Thyroid gland (tissue), 4 donors: ENCODE results near the gene KCNH1. TPM values are rescaled to one million over a fixed set of nuclear protein-coding genes. Genes with fewer than 3 reads are reported as not detected.

Experiments used
- DNase-seq, 2 donors: peaks; one replicate each; pipeline ENCODE4 v3.0.0-alpha.2; 2019
- H3K27ac ChIP-seq, 3 donors: fragments of 200-600 bp; sonication (generic); 1 replicate in 2 of 3; 2 replicates in 1 of 3; pipeline ENCODE4 v1.5.1; 2016 to 2019; ENCODE audit warnings: mild to moderate bottlenecking in 1 of 3, moderate library complexity in 1 of 3
- H3K27me3 ChIP-seq: fragments of 200-600 bp; sonication (generic); one replicate; pipeline ENCODE4 v1.5.1; 2019
- H3K36me3 ChIP-seq, 2 donors: fragments of 200-600 bp; sonication (generic); one replicate each; pipeline ENCODE4 v1.5.1; 2016 to 2019
- H3K4me1 ChIP-seq, 2 donors: fragments of 200-600 bp; sonication (generic); one replicate each; pipeline ENCODE4 v1.5.1; 2017 to 2019
- H3K4me3 ChIP-seq, 3 donors: fragments of 200-600 bp; sonication (generic); replicated peaks in 1 of 3; 1 replicate in 2 of 3; 2 replicates in 1 of 3; pipeline ENCODE4 v1.5.1; 2016; ENCODE audit warnings: mild to moderate bottlenecking in 1 of 3
- H3K9me3 ChIP-seq: fragments of 200-600 bp; sonication (generic); one replicate; pipeline ENCODE4 v1.5.1; 2017
- POLR2A ChIP-seq, 2 donors: fragments of 450-650 bp; IDR thresholded peaks; one replicate each; pipeline ENCODE4 v1.6.1; 2017; ENCODE audit warnings: antibody characterized with exemption in 2 of 2, mild to moderate bottlenecking in 2 of 2, moderate library complexity in 1 of 2
- WGBS, 2 donors: methylation state at CpG; one replicate each; pipeline ENCODE4 v1.1.5; 2017; 5-methylcytosine and 5-hydroxymethylcytosine counted together
- intact Hi-C: fragments of 100-400 bp; cut with DNase I; formaldehyde crosslinking; loops from one replicate; pipeline ENCODE4 v1.15.1; 2023
- total RNA-seq, 4 donors: library from RNA; depleted of rRNA; stranded (reverse); fragments of >200 nt; gene quantifications; one replicate each; pipeline ENCODE4 v1.2.3, GENCODE V29; 2016
- TF ChIP-seq, protein P1 (sequence below), 6 experiments: fragments of 200-600 bp in 3 of 6; fragments of 450-650 bp in 3 of 6; sonication (generic) in 3 of 6; IDR thresholded peaks; one replicate each; pipeline ENCODE4 v1.5.1; 2016 to 2019; ENCODE audit warnings: antibody characterized with exemption in 6 of 6, mild to moderate bottlenecking in 2 of 6, inconsistent platforms in 1 of 6, moderate library complexity in 1 of 6

KCNH1 gene
- total RNA-seq, 4 donors from 2014 or later, result 1.3 TPM; not detected in 2

DNA sequence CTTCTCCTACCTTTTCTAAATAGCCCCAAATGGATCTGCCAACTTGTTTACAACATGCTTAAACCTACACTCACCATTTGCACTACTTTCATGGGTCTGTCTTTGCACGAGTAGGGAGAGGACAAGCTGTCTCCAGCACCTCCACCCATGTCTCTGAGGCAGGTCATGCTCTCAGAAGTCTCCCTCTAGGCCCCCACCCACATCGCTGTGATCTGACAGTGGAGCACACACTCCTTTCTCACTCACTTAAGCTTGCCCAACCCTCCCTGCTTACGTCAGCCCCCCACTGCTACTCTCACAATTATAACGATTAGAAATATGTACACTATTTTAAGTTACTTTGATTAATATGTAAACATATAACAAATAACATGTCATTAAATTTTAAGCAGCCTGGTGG, 141.1 kb downstream of the KCNH1 start:
- H3K4me1 ChIP-seq, result no peaks in the 10 kb centered on the region
- no peak overlapping the region for H3K27ac ChIP-seq
- no peaks in the 10 kb centered on the region for H3K27me3 ChIP-seq
- no peaks in the 10 kb centered on the region for H3K36me3 ChIP-seq
- TF ChIP-seq POLR2A (IDR thresholded peaks at IDR 0.05), result no peak
- TF ChIP-seq, protein P1, sequence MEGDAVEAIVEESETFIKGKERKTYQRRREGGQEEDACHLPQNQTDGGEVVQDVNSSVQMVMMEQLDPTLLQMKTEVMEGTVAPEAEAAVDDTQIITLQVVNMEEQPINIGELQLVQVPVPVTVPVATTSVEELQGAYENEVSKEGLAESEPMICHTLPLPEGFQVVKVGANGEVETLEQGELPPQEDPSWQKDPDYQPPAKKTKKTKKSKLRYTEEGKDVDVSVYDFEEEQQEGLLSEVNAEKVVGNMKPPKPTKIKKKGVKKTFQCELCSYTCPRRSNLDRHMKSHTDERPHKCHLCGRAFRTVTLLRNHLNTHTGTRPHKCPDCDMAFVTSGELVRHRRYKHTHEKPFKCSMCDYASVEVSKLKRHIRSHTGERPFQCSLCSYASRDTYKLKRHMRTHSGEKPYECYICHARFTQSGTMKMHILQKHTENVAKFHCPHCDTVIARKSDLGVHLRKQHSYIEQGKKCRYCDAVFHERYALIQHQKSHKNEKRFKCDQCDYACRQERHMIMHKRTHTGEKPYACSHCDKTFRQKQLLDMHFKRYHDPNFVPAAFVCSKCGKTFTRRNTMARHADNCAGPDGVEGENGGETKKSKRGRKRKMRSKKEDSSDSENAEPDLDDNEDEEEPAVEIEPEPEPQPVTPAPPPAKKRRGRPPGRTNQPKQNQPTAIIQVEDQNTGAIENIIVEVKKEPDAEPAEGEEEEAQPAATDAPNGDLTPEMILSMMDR (IDR thresholded peaks at IDR 0.05), result no peak
- intact Hi-C loops, result no loop called here
- DNase-seq, result no peak
- WGBS, 2 donors, result 74 to 78% methylated on average over 4 of the region's 4 CpGs
- no peaks in the 10 kb centered on the region for H3K9me3 ChIP-seq
- H3K4me3 ChIP-seq, result no peak overlapping the region

DNA sequence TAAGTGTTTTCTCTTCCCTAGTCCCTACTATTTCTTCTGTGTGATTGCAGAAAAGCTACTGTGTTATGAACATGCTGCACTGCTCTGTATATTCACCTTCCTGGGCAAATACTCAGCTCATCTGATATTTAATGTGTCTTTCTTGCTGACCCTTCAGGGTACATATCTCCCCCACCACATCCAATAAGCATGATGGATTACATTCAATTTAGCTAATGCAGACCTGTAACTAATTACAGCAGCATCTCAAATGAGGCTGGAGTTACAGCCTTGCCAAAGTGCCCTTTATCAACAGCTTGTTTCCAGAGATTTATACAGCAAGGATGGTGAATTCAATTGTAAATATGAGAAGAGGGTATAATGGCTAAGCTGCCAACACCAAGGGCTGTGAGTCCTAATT, 144.0 kb downstream of the KCNH1 start:
- TF ChIP-seq, protein P1 (IDR thresholded peaks at IDR 0.05), result no peak
- no peak for TF ChIP-seq POLR2A (IDR thresholded peaks at IDR 0.05)
- DNase-seq, result no peak
- intact Hi-C loops, result no loop called here
- Histone ChIP-seq H3K27me3 (no peaks in the 10 kb centered on the region), H3K27ac (no peak overlapping the region), H3K36me3 (no peaks in the 10 kb centered on the region), H3K4me3 (no peak overlapping the region), H3K9me3 (no peaks in the 10 kb centered on the region), H3K4me1 (no peaks in the 10 kb centered on the region)

DNA sequence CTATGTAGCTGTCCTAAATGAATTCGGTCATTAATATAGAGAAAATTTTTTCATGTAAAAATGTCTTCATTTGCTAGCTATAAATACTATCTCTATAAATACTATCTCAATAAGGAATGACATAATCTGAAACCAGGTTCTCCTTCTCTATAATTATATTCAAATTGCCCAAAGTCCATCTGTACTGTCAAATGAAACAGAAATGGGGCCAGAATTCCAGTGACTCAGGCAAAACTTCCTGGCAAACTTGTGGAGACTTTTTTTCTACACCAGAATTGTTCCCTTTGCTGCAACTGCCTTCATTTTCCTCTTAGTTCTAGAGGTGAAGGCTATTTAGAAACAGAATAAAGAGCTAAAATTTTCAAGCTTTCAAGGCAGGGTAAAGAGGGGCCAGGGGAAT, 152.5 kb downstream of the KCNH1 start:
- Histone ChIP-seq H3K4me1 (no peaks in the 10 kb centered on the region), H3K27ac (no peak overlapping the region), H3K9me3 (no peaks in the 10 kb centered on the region), H3K4me3 (no peak overlapping the region), H3K36me3 (no peaks in the 10 kb centered on the region), H3K27me3 (no peaks in the 10 kb centered on the region)
- intact Hi-C loops, result no loop called here
- TF ChIP-seq, protein P1 (IDR thresholded peaks at IDR 0.05), result no peak
- TF ChIP-seq POLR2A (IDR thresholded peaks at IDR 0.05), result no peak
- WGBS, 2 donors, result 92 to 93% methylated on average over 1 of the region's 1 CpG
- no peak for DNase-seq

DNA sequence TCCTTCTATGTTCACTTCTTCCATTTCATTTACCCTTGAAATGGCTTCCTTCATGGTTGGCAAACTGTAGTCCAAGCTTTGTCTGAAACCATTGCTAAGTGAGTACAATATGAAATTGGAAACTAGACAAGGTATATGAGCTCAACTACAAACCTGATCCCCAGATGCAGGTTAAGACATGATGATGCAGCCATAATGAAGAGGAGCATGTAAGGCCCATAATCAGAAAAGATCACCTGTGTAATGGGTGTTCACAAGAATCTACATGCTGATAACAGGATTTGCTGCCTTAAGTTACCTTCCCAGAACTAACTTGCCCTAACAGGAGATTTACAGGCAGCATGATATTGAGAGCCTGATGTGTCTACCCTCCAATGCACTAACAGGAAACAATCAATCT, 153.9 kb downstream of the KCNH1 start:
- Histone ChIP-seq H3K9me3 (no peaks in the 10 kb centered on the region), H3K27ac (no peak overlapping the region), H3K27me3 (no peaks in the 10 kb centered on the region), H3K36me3 (no peaks in the 10 kb centered on the region), H3K4me3 (no peak overlapping the region), H3K4me1 (no peaks in the 10 kb centered on the region)
- DNase-seq, result no peak
- TF ChIP-seq, protein P1 (IDR thresholded peaks at IDR 0.05), result no peak
- no peak for TF ChIP-seq POLR2A (IDR thresholded peaks at IDR 0.05)
- intact Hi-C loops, result no loop called here

DNA sequence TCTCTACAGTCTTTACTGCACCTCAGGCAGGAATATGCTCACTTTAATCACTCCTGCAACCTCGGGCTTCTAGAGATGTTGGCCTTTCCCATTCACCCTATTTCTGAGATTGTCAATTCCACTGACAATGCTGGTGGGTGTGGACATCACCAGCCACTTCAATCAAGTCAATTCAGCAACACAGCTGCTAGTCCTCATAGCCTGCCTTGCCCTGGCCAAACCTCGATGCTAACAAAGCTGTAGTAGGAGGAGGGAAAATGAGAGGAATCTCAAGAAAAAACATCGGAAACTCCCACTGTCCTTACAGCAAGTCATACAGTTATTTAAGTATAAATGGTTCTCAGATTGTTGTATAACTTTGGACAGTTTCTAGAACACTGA, 155.0 kb downstream of the KCNH1 start:
- Histone ChIP-seq H3K27ac (no peak overlapping the region), H3K4me1 (no peaks in the 10 kb centered on the region), H3K27me3 (no peaks in the 10 kb centered on the region), H3K4me3 (no peak overlapping the region), H3K36me3 (no peaks in the 10 kb centered on the region), H3K9me3 (no peaks in the 10 kb centered on the region)
- TF ChIP-seq, protein P1 (IDR thresholded peaks at IDR 0.05), result no peak
- no peak for TF ChIP-seq POLR2A (IDR thresholded peaks at IDR 0.05)
- intact Hi-C loops, result no loop called here
- WGBS, 2 donors, result 84% methylated on average over 3 of the region's 3 CpGs
- no peak for DNase-seq
